CD4-positive, alpha-beta T cell treated with Interleukin-4 for 4 hours (primary cell): Measurements from ENCODE around the gene RNU5D-1.

ENCODE experiments used
- DNase-seq: peaks from one replicate; pipeline ENCODE4 v3.0.0-alpha.2; 2020

The RNU5D-1 gene

DNA sequence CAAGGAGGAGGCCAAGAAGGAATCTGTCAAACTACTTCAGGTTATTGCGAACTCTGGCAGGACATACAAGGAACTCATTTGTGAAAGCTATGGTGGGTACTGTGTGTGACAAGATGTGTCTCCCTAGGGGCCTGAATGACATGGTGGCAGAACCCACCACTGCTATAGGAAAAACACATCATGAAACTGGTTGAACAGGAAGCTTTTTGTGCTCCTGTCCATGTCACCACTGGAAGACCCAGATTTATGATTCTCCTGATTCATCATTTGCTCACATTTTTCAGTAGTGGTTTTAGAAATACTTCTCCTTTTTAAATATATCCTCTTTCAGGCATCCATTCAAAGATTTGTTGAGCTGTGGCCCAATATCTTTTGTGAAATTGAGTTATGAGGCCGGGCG lies 32.8 kb downstream of the RNU5D-1 start:
- no peak for DNase-seq

DNA sequence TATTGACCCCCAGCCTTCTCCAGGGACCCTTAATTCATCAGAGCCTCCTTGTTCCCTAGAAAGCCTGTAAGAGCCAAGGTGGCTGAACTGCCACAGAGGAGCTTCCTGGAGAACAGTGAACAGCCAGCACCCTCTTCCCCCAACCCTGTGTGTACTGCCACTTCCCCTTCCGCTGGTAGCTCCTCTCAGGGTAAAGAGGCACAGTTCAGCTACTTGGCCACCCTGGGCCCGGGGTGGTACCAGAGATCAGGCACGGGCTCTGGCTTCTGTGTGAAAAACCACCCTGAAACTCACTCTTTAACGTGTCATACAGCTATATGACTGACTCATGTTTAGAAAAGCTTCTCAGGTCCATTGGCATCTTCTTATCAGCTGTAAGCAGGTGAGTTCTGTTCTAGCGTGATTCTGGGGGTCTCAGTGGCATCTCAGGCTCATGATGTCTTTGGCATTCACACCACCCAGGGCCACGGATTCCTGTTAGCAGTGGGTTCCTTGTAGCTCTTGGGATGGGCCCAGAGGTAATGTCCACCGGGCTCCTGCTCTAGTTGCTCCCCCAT lies 34.1 kb downstream of the RNU5D-1 start:
- peak; percentile 39 for DNase-seq

DNA sequence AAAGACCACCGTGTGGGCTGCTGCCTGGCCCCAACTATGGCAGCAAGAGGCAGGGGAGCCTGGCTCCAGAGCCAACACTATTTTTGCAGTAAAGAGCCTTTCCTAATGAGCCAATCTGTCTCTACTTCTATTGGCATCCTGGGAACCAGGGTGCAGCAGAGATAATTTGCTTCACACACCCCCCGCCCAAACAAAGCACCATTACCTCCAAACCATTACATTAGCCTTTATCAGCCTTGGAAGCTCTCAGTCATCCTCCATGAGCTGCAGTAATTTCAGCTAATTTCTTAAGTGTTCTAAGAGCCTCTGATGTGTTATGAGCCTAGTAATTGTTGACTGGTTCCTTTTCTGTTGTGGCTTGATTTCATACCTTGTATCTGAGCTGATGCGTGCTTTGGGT lies 34.9 kb downstream of the RNU5D-1 start:
- DNase-seq: no peak

DNA sequence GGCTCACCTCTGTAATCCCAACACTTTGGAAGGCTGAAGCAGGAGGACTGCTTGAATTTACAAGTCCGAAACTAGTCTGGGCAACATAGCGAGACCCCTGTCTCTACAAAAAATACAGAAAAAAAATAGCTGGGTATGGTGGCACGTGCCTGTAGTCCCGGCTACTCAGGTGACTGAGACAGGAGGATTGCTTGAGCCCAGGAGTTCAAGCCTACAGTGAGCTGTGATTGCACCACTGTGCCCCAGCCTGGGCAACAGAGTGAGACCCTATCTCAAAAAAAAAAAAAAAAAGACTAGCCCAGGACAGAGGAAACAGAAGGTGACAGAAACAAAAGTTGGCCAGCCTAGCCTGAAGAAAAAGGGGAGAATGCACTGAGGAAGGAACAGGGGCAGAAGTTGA lies 35.3 kb downstream of the RNU5D-1 start:
- DNase-seq: no peak

DNA sequence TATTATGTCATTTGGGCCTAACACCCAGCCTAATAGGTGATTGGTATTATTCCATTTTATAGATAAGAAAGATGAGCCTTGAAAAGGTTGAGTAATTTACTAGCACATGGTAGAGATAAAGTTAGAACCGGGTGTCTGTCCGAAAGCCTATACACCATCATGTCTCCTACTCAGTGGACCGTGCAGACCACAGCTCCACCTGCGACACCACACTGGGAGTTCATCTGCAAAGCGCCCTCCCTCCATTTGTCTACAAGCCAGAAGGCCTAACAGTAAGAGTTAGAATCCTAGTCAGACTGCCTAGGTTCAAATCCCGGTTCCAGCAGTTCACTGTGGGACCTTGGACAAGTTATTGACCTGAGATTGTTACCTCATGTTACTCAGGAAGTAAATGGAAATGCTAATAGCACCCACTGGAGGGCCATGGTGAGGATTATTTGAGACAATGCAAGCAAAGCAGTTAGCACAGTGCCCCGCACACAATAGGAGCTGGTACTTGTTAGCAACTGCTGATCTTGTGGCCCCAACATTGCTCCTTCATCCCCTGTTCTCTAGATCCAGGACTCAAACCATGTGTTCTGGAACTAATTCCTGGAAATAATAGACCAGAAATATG lies 36.0 kb downstream of the RNU5D-1 start:
- no peak for DNase-seq

DNA sequence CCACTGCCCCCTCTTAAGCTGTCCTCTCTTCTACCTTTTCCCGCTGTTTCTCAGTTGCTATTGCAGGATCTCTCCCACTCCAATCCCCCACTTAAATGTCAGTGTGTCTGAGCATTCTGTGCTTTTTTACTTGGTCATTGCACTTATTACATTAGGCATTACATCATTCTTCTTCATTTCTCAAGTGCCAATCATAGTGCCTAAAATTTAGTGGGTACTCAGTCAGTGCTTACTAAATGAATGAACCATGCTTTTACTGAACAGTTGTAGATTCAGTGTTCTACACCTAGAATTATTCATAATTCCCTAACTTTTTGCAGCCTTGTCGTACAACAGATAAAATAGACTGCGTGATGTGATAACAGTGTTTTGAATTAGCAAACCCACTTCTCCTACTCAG lies 37.1 kb downstream of the RNU5D-1 start:
- no peak for DNase-seq

DNA sequence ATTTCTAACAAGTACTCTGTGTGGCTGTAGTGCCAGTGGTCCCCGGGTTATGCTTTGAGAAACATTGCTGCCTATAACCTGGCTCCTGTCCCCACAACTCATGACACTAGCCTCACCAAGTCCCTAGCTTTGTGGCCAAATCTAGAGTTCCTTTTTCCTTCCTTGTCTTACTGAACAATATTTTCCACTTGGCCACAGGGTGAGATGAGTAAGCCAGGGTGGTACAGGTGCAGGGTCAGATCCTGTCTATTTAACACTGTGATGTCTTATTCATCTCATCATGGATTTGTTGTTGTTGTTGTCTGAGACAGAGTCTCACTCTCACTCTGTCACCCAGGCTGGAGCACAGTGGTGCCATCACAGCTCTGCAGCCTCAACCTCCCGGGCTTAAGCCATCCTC lies 37.8 kb downstream of the RNU5D-1 start:
- DNase-seq: no peak

DNA sequence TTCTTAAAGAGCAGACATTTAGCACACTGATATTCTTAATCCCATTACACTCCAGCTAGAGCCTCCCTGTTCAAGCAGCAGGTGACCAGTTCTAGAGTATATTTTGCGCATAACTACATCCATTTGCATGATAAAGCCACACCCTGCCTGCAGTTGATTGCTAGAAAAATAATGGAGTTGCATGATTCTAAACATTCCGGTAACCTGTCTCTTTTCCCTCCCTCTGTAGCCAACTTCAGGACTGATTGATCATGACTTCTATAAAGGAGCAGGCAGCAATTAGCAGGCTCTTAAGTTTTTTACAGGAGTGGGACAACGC lies 41.6 kb downstream of the RNU5D-1 start:
- no peak for DNase-seq

DNA sequence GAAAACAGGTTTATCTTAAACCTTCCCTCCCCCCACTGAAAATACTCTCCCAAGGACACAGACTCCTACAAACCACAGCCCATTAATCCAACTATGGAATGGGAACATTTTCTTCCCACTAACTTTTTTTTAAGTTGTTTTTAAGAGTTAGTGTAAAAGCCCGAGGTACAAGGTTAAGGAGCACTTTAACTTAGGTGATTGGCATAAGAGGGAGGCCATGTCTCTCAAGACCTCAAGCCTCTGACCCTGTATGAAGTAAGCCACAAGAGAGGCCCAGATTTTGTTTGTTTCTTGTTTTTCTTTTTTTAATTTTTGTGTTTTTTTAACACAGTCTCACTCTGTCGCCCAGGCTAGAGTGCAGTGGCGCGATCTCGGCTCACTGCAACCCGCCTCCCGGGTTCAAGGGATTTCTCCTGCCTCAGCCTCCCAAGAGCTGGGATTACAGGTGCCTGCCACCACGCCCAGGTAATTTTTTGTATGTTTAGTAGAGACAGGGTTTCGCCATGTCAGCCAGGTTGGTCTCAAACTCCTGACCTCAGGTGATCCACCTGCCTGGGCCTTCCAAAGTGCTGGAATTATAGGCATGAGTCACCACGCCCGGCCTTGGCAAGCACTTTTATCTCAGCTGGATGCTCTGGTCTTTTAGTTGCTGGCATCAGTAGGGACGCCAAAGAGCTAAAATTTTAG lies 42.1 kb downstream of the RNU5D-1 start:
- DNase-seq: no peak

DNA sequence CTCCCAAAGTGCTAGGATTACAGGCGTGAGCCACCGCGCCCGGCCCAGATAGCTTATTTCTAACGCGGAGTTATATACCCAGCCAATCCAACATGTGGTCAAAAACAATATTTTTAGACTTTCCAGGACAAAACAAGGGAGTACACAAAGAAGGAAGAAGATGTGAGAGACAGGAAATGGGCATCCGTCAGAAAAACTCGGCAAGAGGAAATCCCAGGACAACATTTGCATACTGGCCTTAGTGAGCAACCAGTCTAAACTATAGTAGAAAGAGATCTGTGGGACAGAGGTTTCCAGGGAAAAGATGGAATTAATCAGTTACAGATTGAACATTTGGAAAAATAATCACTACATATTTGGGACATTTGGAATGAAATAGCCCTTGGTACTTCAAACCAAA lies 45.1 kb downstream of the RNU5D-1 start:
- no peak for DNase-seq

DNA sequence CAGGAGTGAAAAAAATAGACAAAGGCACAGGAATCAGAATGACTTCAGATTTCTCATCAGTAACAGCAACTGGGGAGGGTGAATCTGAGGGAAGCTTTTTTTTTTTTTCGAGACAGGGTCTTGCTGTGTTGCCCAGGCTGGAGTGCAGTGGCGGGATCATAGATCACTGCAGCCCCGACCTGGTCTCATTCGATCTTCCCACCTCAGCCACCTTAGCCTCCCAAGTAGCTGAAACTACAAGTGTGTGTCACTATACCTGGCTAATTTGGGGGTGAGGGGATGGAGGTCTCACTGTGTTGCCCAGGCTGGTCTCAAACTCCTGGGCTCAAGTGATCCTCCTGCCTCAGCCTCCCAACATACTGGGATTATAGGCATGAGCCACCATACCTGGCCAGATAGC lies 45.8 kb downstream of the RNU5D-1 start:
- no peak for DNase-seq

DNA sequence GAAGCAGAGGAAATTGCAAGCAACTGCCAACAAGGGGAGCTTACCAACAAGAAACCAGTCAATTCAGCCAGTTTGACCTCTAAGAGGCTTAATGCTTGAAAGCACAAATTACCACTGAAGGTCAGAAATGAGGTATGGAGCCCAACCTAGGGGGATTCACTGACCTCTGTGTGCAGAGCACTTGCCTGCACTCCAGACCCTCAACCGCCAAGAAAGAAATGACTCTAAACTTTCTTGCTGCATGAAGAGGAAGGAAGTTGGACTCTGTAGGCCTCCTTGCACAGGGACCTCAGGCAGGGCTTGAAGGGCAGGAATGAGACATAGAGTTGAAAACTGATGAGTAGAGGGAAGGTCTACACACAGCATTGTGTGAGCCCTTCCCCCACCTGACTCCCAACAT lies 46.4 kb downstream of the RNU5D-1 start:
- no peak for DNase-seq

DNA sequence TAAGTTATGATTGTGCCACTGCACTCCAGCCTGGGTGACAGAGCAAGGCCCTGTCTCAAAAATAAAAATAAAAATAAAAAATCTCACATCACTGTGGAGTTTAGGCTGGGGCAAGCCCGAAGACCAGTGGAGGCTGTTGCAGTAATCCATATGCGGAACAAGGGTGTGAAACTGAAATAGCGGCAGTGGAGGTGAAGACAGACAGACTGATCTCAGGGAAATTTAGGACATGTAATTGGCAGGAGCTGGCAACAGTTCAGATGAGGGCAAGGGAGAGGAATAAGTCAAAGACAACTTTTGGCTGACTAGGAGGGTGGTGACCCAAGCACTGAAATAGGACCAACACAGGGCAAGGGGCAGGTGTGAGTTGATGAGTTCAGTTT lies 48.1 kb downstream of the RNU5D-1 start:
- no peak for DNase-seq

DNA sequence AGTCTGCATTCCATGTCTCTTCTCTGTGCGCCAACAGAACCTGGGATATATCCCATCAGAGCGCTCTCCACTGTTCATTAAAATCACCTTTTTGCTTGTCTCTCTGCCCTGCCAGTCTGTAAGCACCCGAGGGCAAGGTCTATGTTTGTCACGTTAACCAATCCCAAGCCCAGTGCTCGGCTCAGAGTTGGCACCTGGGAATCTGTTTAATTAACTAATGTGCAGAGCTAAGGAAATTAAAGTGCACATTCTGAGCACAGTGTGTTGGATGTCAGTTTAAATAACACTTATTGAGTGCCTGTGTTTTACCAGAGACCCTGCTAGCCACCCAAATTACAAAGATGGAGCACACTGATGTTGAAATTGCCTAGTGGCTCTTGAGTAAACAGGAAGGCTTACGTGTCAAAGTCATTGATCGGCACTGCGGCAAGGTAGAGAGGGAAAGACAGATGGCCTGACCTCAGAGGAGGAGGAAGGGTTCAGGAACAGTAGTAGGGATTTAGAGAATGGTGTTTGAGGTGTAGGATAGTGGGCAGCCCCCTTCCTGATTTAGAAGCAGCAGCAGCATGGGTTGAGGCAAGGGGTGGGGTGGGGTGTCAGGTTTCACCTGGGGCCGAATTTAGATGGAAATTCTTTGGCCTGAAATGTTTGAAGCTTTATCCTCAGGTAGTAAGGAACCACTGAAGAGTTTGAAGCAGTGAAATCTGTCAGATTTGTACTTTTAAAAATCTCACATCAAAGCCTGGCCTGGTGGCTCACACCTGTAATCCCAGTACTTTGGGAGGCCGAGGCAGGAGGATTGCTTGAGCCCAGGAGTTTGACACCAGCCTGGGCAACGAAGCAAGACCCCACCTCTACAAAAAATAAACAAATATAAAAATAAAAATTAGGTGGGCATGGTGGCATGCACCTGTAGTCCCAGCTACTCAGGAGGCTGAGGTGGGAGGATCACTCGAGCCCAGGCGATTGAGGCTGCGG lies 48.8 kb downstream of the RNU5D-1 start:
- no peak for DNase-seq
